GM23338 (cell line): Measurements from ENCODE around the gene TTC3. TPM values are rescaled to one million over a fixed set of nuclear protein-coding genes. Genes with fewer than 3 reads are reported as not detected.

Source experiments
- ATAC-seq: fragments of 200-7000 bp; cut with Tn5 transposase; 3 replicates; pipeline ENCODE4 v1.9.1; 2020
- DNase-seq: peaks from one replicate; pipeline ENCODE4 v3.0.0-alpha.2; 2015; ENCODE audit warnings: low spot score
- H2AFZ ChIP-seq: fragments of 200-600 bp; sonication (generic); 2 replicates; pipeline ENCODE4 v1.8.0; 2016; ENCODE audit warnings: antibody characterized with exemption, mild to moderate bottlenecking, moderate library complexity
- H3F3A ChIP-seq: fragments of 200-600 bp; sonication (generic); replicated peaks from 2 replicates; pipeline ENCODE4 v1.8.0; 2017; ENCODE audit warnings: antibody characterized with exemption, mixed run types, low read depth
- H3K27ac ChIP-seq: fragments of 200-600 bp; sonication (generic); 2 replicates; pipeline ENCODE4 v1.6.1; 2016; ENCODE audit warnings: low read depth
- H3K27me3 ChIP-seq: fragments of 200-600 bp; sonication (generic); 2 replicates; pipeline ENCODE4 v1.8.0; 2016; ENCODE audit warnings: mild to moderate bottlenecking, mixed run types, moderate library complexity; ENCODE audit not compliant: insufficient read depth
- H3K36me3 ChIP-seq: fragments of 200-600 bp; sonication (generic); 2 replicates; pipeline ENCODE4 v1.8.0; 2016; ENCODE audit warnings: mild to moderate bottlenecking; ENCODE audit not compliant: insufficient read depth
- H3K4me1 ChIP-seq: fragments of 200-600 bp; sonication (generic); 2 replicates; pipeline ENCODE4 v1.8.0; 2016; ENCODE audit warnings: mild to moderate bottlenecking, moderate library complexity; ENCODE audit not compliant: insufficient read depth
- H3K4me2 ChIP-seq: fragments of 200-600 bp; sonication (generic); 2 replicates; pipeline ENCODE4 v1.7.1; 2017; ENCODE audit warnings: mixed run types
- H3K4me3 ChIP-seq: fragments of 200-600 bp; sonication (generic); 2 replicates; pipeline ENCODE4 v1.6.1; 2016; ENCODE audit warnings: mixed run types
- H3K79me2 ChIP-seq: fragments of 200-600 bp; sonication (generic); replicated peaks from 2 replicates; pipeline ENCODE4 v1.8.0; 2017; ENCODE audit warnings: mild to moderate bottlenecking; ENCODE audit not compliant: insufficient read depth
- H3K9me2 ChIP-seq: fragments of 200-600 bp; sonication (generic); 2 replicates; pipeline ENCODE4 v1.8.0; 2017; ENCODE audit not compliant: insufficient read depth
- H4K20me1 ChIP-seq: fragments of 200-600 bp; sonication (generic); replicated peaks from 2 replicates; pipeline ENCODE4 v1.8.0; 2017; ENCODE audit warnings: mild to moderate bottlenecking; ENCODE audit not compliant: insufficient read depth
- H3K27ac Mint-ChIP-seq: 2 replicates; pipeline ENCODE4 v1.8.0; 2020; ENCODE audit warnings: inconsistent platforms, mild to moderate bottlenecking, moderate library complexity, mixed read lengths
- H3K27me3 Mint-ChIP-seq: 3 replicates; pipeline ENCODE4 v1.8.0; 2022; ENCODE audit warnings: low read depth, mild to moderate bottlenecking, moderate library complexity, mixed read lengths, inconsistent platforms; ENCODE audit not compliant: insufficient read depth, poor library complexity
- H3K36me3 Mint-ChIP-seq: 3 replicates; pipeline ENCODE4 v1.8.0; 2021; ENCODE audit warnings: low read depth, mild to moderate bottlenecking, inconsistent platforms, moderate library complexity, mixed read lengths
- H3K4me1 Mint-ChIP-seq: 3 replicates; pipeline ENCODE4 v1.8.0; 2020; ENCODE audit warnings: mild to moderate bottlenecking, inconsistent platforms, mixed read lengths
- H3K4me3 Mint-ChIP-seq: 3 replicates; pipeline ENCODE4 v1.8.0; 2021; ENCODE audit warnings: moderate library complexity, mild to moderate bottlenecking, inconsistent platforms, mixed read lengths
- H3K9me3 Mint-ChIP-seq: 3 replicates; pipeline ENCODE4 v1.8.0; 2020; ENCODE audit warnings: moderate library complexity, mild to moderate bottlenecking, inconsistent platforms, mixed read lengths
- CREB1 ChIP-seq: fragments of 250-450 bp; sonication (Bioruptor Pico); IDR thresholded peaks from 2 replicates; pipeline ENCODE4 v1.5.0; 2020; ENCODE audit warnings: low read depth, mild to moderate bottlenecking, moderate library complexity
- CTCF ChIP-seq, 2 experiments: fragments of 200-600 bp in 1 of 2; sonication (generic) in 1 of 2; conservative IDR thresholded peaks; 2 replicates each; pipeline versions ENCODE4 v1.5.1 to v1.6.1; 2016 to 2017; ENCODE audit warnings: antibody characterized with exemption in 2 of 2, low read depth in 2 of 2, mild to moderate bottlenecking in 2 of 2, moderate library complexity in 1 of 2
- JUNB ChIP-seq: IDR thresholded peaks from one replicate; pipeline ENCODE4 v1.6.1; 2016; ENCODE audit warnings: antibody characterized with exemption; ENCODE audit not compliant: unreplicated experiment
- NANOG ChIP-seq: IDR thresholded peaks from 2 replicates; pipeline ENCODE4 v1.6.1; 2016; ENCODE audit warnings: antibody characterized with exemption, borderline replicate concordance
- REST ChIP-seq: IDR thresholded peaks from one replicate; pipeline ENCODE4 v1.6.1; 2018; ENCODE audit warnings: antibody characterized with exemption; ENCODE audit not compliant: unreplicated experiment
- STAT1 ChIP-seq: IDR thresholded peaks from one replicate; pipeline ENCODE4 v1.6.1; 2016; ENCODE audit warnings: antibody characterized with exemption; ENCODE audit not compliant: unreplicated experiment
- ZNF114 ChIP-seq: fragments of 250-450 bp; sonication (Bioruptor Pico); IDR thresholded peaks from 2 replicates; pipeline ENCODE4 v1.5.0; 2020; ENCODE audit warnings: mild to moderate bottlenecking, moderate library complexity
- ZNF331 ChIP-seq: fragments of 250-450 bp; sonication (Bioruptor Pico); IDR thresholded peaks from 2 replicates; pipeline ENCODE4 v1.5.0; 2020; ENCODE audit warnings: low read depth, mild to moderate bottlenecking, moderate library complexity
- polyA plus RNA-seq: library from polyadenylated mRNA; unstranded; fragments of >200 nt; fragmentation: Nextera tagmentation; extraction: Ambion mirVana; gene quantifications from 2 replicates; pipeline ENCODE4 v1.2.1, GENCODE V29; 2016
- total RNA-seq: library from RNA; depleted of rRNA; stranded (reverse); fragments of >200 nt; shearing (Covaris generic); gene quantifications from 2 replicates; pipeline ENCODE4 v1.2.3, GENCODE V29; 2014
- TF ChIP-seq, protein P1 (sequence below): IDR thresholded peaks from 2 replicates; pipeline ENCODE4 v1.6.1; 2016; ENCODE audit warnings: antibody characterized with exemption

Gene TTC3
- total and polyA plus RNA-seq, 2 experiments from 2014 or later = 28.9 to 48.6 TPM

- peaks cover 14% of the 10 kb centered on the region for H3K36me3 Mint-ChIP-seq
- peaks cover 4% of the 10 kb centered on the region for H4K20me1 ChIP-seq
- H2AFZ ChIP-seq = no peak overlapping the region
- no peaks in the 10 kb centered on the region for H3K9me2 ChIP-seq
- H3K79me2 ChIP-seq = peaks cover 95% of the 10 kb centered on the region
- H3K27ac ChIP-seq = 0 out of 2 replicates have a peak overlapping the region, but pooled peaks have one; percentile 18
- H3K4me1 ChIP-seq = peaks cover 18% of the 10 kb centered on the region
- H3K4me3 ChIP-seq = no peak overlapping the region
- peaks cover 4% of the 10 kb centered on the region for H3K27me3 Mint-ChIP-seq
- ATAC-seq = no peak
- H3K27me3 ChIP-seq = no peaks in the 10 kb centered on the region
- no peak overlapping the region for H3K27ac Mint-ChIP-seq
- DNase-seq = no peak
- H3K9me3 Mint-ChIP-seq = no peaks in the 10 kb centered on the region
- peaks cover 41% of the 10 kb centered on the region for H3K4me1 Mint-ChIP-seq
- H3K4me2 ChIP-seq = no peak overlapping the region
- no peaks in the 10 kb centered on the region for H3F3A ChIP-seq
- TF ChIP-seq ZNF114 = no peak
- TF ChIP-seq REST = no peak
- no peak for TF ChIP-seq NANOG
- no peak for TF ChIP-seq CREB1 (CRISPR knock-in tag)
- TF ChIP-seq STAT1 = no peak
- no peak for TF ChIP-seq CTCF (conservative IDR thresholded peaks at IDR 0.05; ENCODE audit: low read depth in 2 of 2)
- TF ChIP-seq, protein P1, sequence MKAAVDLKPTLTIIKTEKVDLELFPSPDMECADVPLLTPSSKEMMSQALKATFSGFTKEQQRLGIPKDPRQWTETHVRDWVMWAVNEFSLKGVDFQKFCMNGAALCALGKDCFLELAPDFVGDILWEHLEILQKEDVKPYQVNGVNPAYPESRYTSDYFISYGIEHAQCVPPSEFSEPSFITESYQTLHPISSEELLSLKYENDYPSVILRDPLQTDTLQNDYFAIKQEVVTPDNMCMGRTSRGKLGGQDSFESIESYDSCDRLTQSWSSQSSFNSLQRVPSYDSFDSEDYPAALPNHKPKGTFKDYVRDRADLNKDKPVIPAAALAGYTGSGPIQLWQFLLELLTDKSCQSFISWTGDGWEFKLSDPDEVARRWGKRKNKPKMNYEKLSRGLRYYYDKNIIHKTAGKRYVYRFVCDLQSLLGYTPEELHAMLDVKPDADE = no peak
- no peak for TF ChIP-seq ZNF331 (CRISPR knock-in tag)
- H3K4me3 Mint-ChIP-seq = no peak overlapping the region
- H3K36me3 ChIP-seq = no peaks in the 10 kb centered on the region; the same call in 1 of the 2 replicates
These were observed 170.9 kb downstream of the TTC3 start for GRCh38 chr21:37243961-37244360.

- Mint-ChIP-seq H3K9me3 (no peaks in the 10 kb centered on the region), H3K27ac (peak overlapping the region; percentile 45), H3K4me3 (peak overlapping the region; percentile 27; the same call in 2 of the 3 replicates), H3K4me1 (peaks cover 41% of the 10 kb centered on the region), H3K36me3 (peaks cover 10% of the 10 kb centered on the region), H3K27me3 (peaks cover 2% of the 10 kb centered on the region)
- no peak overlapping the region for H2AFZ ChIP-seq
- H3K9me2 ChIP-seq = no peaks in the 10 kb centered on the region
- H3K4me2 ChIP-seq = peak overlapping the region; percentile 24
- no peaks in the 10 kb centered on the region; the same call in 1 of the 2 replicates for H3K36me3 ChIP-seq
- H3K27ac ChIP-seq = peak overlapping the region; percentile 70; the same call in 1 of the 2 replicates
- no peaks in the 10 kb centered on the region for H3F3A ChIP-seq
- peak; percentile 90 for ATAC-seq
- no peaks in the 10 kb centered on the region for H3K27me3 ChIP-seq
- DNase-seq = peak; percentile 34
- H3K4me1 ChIP-seq = peaks cover 18% of the 10 kb centered on the region
- no peak overlapping the region for H3K4me3 ChIP-seq
- H4K20me1 ChIP-seq = peaks cover 4% of the 10 kb centered on the region
- TF ChIP-seq JUNB (no peak), STAT1 (no peak), REST (no peak), ZNF331 (CRISPR knock-in tag) (no peak)
- TF ChIP-seq, protein P1 = no peak
- H3K79me2 ChIP-seq = peaks cover 99% of the 10 kb centered on the region
These were observed 171.5 kb downstream of the TTC3 start for GRCh38 chr21:37244501-37245095.
